Activated CD4-positive, alpha-beta memory T cell treated with anti-CD3 and anti-CD28 coated beads, Interleukin-2, amount 10 ng/mL, durations not matched to agents 7 days and 5 days (primary cell): ENCODE measurements around the gene CTAGE8. TPM values are rescaled to one million over a fixed set of nuclear protein-coding genes. Genes with fewer than 3 reads are reported as not detected.
"Not testable (repeated sequence)": the region's sequence is repeated elsewhere in the genome, so short reads cannot be mapped to it uniquely, and the experiment has no call there.

ENCODE experiments used
- CTCF ChIA-PET: fragments of 350-600 bp; sonication (Branson Sonifier 250); formaldehyde crosslinking; loops from one replicate; lab custom pipeline; 2021; ENCODE audit warnings: antibody characterized with exemption, inconsistent platforms; lab: Charles Lee
- POLR2A ChIA-PET: fragments of 350-600 bp; sonication (Branson Sonifier 250); formaldehyde crosslinking; loops from one replicate; lab custom pipeline; 2021; ENCODE audit warnings: antibody characterized with exemption; lab: Charles Lee
- DNase-seq: peaks from one replicate; pipeline ENCODE4 v3.0.0-alpha.2; 2020
- H3K27ac Mint-ChIP-seq: one replicate; pipeline ENCODE4 v1.8.0; 2021; ENCODE audit warnings: mild to moderate bottlenecking, mixed read lengths
- H3K27me3 Mint-ChIP-seq: one replicate; pipeline ENCODE4 v1.8.0; 2021; ENCODE audit warnings: mixed read lengths
- H3K36me3 Mint-ChIP-seq: one replicate; pipeline ENCODE4 v1.8.0; 2021; ENCODE audit warnings: low read depth, mixed read lengths
- H3K4me1 Mint-ChIP-seq: one replicate; pipeline ENCODE4 v1.8.0; 2021; ENCODE audit warnings: mixed read lengths
- H3K4me3 Mint-ChIP-seq: one replicate; pipeline ENCODE4 v1.8.0; 2021; ENCODE audit warnings: mild to moderate bottlenecking, mixed read lengths
- H3K9me3 Mint-ChIP-seq: one replicate; pipeline ENCODE4 v1.8.0; 2021; ENCODE audit warnings: mixed read lengths
- total RNA-seq, 2 experiments: library from RNA; stranded (reverse); gene quantifications; one replicate each; pipeline ENCODE4 v1.2.3, GENCODE V29; 2021

The CTAGE8 gene
- total RNA-seq, 2 experiments from 2014 or later: 1.4 TPM; not detected in 1

DNA sequence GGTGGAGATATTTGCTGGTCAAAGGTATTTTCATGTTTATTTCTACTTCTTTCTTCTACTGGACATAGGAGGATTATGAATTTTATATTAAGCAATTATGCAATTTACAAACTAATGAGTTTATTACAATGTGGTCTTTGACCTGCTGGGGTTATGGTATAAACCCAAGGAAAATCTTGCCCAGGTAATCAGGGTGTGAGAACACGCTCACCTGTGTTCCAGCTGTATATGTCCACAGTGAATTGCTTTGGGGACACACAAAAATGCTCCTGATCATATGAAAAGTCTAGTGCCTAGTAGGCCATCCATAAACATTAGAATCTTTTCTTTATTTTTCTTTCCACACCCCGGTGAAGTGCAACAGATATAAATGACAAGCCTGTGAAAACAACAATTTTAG is 29.7 kb downstream of the CTAGE8 start, which contains the start of gene OR2A42:
Gene OR2A42 (minus strand): TSS at position 241 of the 400 bp plus-strand sequence. CDS start 6,762 bp downstream, outside the sequence.
- H3K27ac Mint-ChIP-seq, H3K36me3 Mint-ChIP-seq, DNase-seq, POLR2A ChIA-PET, H3K4me3 Mint-ChIP-seq, CTCF ChIA-PET, H3K4me1 Mint-ChIP-seq, H3K27me3 Mint-ChIP-seq, H3K9me3 Mint-ChIP-seq: not testable (repeated sequence)

DNA sequence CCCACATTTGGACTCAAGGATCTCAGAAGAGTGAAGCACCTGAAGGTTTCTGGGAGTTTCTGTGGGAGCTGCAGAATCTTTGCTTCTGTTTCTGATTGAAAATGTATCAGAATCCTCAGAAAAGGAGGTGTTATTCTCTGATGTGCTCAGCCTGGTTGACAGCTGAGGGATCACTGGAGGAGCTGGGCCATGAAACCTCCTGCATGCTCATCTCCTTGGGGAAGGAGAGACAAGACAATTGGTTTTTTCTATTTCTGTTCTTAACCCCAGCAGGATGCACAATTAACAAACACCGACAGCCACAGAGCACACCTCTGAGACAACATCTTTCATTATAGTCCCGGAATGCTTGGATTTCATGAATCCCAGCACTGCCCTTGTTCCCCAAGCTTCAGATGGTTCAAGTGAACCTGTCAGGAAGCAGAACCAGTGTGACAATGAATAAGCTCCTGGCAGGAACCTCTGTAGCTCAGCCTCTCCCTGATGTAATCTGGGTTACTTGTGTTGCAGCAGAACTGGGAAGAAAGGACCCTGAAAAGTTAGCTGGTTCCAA is 30.5 kb downstream of the CTAGE8 start:
- CTCF ChIA-PET, H3K27ac Mint-ChIP-seq, H3K36me3 Mint-ChIP-seq, DNase-seq, POLR2A ChIA-PET, H3K9me3 Mint-ChIP-seq, H3K4me3 Mint-ChIP-seq, H3K4me1 Mint-ChIP-seq, H3K27me3 Mint-ChIP-seq: not testable (repeated sequence)

DNA sequence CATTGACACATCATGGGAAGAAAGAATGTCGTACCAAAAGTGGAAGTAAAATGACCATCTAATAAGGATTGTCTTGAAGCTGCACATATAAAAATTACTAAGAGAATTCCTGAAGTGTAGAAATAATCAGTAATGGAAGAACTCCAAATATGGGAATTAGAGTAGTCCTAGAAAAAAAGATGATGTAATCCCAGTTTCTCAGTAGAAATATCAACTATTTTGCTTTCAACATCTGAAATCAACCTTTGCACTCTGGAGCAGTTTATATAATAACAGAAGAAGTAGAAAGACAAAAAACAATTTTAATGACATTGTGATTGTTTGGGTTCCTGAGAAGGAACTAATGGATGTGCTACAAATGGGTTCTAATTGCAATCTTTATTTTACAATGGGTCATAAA is 36.0 kb downstream of the CTAGE8 start:
- DNase-seq, H3K27me3 Mint-ChIP-seq, H3K27ac Mint-ChIP-seq, POLR2A ChIA-PET, CTCF ChIA-PET, H3K4me3 Mint-ChIP-seq, H3K36me3 Mint-ChIP-seq, H3K9me3 Mint-ChIP-seq, H3K4me1 Mint-ChIP-seq: not testable (repeated sequence)

DNA sequence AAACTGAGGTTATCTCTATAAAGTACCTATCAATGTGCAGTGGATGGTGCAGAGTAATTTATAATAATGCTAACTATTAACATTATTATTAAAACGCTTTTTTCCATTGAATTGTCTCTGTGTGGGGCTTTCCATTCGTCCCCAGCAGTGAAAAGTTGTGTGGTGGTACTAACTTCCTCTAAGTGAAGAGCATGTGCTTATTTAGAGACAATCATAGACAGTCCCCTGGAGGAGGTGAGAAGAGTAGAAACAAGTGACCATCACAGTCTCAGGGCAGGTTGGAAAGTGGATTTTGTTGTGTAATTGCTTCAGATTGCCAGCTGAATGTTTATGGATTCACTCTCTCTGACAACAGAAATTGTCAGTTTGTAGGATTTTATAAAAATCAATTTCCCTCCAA is 38.1 kb downstream of the CTAGE8 start:
- not testable (repeated sequence) for H3K27me3 Mint-ChIP-seq

DNA sequence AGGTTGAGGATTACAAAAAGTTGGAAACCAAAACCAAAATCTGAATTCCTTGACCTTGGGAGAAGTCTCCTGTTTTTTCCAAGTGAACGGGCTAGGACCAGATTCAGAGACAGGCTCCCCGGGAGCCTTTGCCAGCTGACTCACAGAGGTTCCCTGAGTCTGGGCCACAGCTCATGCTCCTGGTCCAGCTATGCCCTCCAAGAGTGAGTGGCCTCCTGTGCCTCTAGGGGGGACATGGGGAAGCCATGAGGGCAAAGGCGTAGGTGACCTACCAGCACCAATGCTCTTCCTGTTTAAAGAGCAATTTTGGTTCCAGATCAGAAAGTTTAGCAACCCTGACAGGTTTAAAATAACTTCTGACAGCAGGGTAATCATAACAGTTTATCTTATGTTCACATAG is 40.3 kb downstream of the CTAGE8 start:
- H3K27me3 Mint-ChIP-seq, H3K36me3 Mint-ChIP-seq, H3K4me3 Mint-ChIP-seq, H3K27ac Mint-ChIP-seq, H3K4me1 Mint-ChIP-seq, DNase-seq, POLR2A ChIA-PET, CTCF ChIA-PET, H3K9me3 Mint-ChIP-seq: not testable (repeated sequence)

More for the DNA sequence above, 38.1 kb downstream of the CTAGE8 start:
- H3K9me3 Mint-ChIP-seq, POLR2A ChIA-PET, H3K4me1 Mint-ChIP-seq, H3K27ac Mint-ChIP-seq, CTCF ChIA-PET, H3K4me3 Mint-ChIP-seq, H3K36me3 Mint-ChIP-seq, DNase-seq: not testable (repeated sequence)

DNA sequence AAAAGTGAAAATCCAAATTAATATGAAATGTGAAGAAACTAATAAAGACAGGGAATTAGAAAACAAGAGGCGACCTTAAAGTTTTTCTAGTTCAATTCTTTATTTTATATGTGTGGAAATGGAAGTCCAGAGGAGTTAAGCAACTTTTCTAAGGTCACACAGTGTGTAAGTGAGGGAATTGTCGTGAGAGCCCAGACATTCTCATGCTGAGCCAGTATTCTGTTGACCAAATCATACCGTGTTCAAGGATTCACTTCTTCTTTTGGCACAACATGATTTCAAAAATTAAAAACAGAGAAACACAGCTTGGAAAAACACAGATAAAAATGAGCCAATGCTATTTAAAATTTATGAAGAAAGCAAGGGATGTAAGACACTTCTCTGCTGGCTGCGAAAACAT is 42.2 kb downstream of the CTAGE8 start:
- H3K4me1 Mint-ChIP-seq, H3K9me3 Mint-ChIP-seq, H3K27ac Mint-ChIP-seq, POLR2A ChIA-PET, DNase-seq, CTCF ChIA-PET, H3K36me3 Mint-ChIP-seq, H3K4me3 Mint-ChIP-seq, H3K27me3 Mint-ChIP-seq: not testable (repeated sequence)

DNA sequence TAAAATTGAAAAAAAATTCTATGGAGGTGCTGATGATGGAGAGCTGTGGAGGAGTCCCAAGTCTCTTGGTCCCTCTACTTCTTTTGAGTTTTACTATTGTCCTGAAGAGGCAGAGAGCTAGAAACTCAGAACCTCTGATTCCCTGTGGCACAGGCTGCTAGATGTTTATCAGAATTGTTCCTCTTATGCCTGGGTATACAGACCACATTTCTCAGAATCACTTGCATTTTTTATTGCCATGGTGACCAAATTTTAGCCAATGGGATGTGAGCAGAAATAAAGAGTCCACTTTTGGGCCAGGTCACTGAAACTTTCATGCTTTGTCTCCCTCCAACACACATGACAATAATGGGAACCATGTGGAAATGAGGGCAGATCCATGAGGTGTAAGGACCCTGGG is 45.4 kb downstream of the CTAGE8 start:
- POLR2A ChIA-PET, CTCF ChIA-PET, DNase-seq: not testable (repeated sequence)

DNA sequence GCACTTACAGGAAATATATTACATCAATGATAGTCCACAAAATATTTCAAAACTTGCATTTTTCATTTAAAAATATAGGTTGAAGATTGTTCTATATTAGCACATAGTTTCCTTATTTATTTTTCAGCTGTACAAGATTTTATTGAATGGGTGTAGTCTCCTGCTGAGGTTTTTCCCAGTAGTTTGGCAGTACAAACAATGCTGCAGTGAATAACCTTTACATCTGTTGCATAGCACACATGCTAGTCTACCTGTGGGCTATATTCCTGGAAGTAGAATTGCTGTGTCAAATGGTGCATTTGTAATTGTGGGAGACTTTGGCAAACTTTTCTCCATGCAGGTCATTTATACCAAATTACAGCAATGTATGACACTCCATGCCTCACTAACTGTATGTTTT is 48.6 kb downstream of the CTAGE8 start:
- DNase-seq, H3K27me3 Mint-ChIP-seq, H3K4me3 Mint-ChIP-seq, CTCF ChIA-PET, H3K27ac Mint-ChIP-seq, H3K9me3 Mint-ChIP-seq, POLR2A ChIA-PET, H3K4me1 Mint-ChIP-seq, H3K36me3 Mint-ChIP-seq: not testable (repeated sequence)

More for the DNA sequence above, 45.4 kb downstream of the CTAGE8 start:
- not testable (repeated sequence) for H3K27me3 Mint-ChIP-seq, H3K4me1 Mint-ChIP-seq, H3K4me3 Mint-ChIP-seq, H3K36me3 Mint-ChIP-seq, H3K9me3 Mint-ChIP-seq, H3K27ac Mint-ChIP-seq

DNA sequence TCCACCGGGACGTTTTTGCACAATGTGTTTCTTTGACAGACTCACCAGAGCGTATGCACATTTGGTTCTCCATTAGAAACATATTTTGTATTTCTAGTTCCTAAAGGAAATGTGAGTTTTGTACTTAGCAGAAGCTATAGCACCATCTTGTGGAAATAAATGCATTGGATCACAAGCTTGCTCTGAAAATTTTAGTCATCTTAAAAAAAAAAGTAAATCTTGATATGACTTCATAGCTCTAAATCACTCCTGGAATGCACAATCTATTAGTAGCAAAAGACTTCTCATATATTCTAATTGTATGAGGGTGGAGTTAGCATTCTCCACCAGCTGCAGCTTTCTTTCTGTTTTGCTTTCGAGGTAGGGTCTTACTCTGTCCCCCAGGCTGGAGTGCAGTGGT is 49.9 kb downstream of the CTAGE8 start:
- POLR2A ChIA-PET, H3K4me3 Mint-ChIP-seq, H3K27ac Mint-ChIP-seq, H3K36me3 Mint-ChIP-seq, H3K4me1 Mint-ChIP-seq, H3K9me3 Mint-ChIP-seq, CTCF ChIA-PET, H3K27me3 Mint-ChIP-seq, DNase-seq: not testable (repeated sequence)

DNA sequence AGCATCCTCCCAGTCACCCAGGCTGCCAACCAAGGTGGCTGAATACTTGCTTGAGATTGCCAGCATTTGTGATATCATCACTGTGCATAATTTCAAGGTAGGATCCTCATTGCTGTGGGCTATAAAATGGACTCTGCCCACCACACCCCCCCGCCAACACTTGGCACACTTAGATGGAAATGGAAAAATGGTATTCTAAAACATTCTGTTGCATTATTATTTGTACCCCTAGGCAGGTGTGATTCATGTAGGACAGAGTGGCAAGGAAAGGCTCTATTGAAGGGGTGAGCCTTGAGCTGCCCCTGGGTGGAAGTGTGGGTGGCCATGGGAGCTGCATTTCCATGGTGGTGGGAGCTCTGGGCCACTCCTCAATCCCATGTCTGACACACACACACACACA is 50.5 kb downstream of the CTAGE8 start:
- H3K27me3 Mint-ChIP-seq, H3K27ac Mint-ChIP-seq, H3K4me3 Mint-ChIP-seq, POLR2A ChIA-PET, H3K9me3 Mint-ChIP-seq, DNase-seq, H3K4me1 Mint-ChIP-seq, CTCF ChIA-PET, H3K36me3 Mint-ChIP-seq: not testable (repeated sequence)

DNA sequence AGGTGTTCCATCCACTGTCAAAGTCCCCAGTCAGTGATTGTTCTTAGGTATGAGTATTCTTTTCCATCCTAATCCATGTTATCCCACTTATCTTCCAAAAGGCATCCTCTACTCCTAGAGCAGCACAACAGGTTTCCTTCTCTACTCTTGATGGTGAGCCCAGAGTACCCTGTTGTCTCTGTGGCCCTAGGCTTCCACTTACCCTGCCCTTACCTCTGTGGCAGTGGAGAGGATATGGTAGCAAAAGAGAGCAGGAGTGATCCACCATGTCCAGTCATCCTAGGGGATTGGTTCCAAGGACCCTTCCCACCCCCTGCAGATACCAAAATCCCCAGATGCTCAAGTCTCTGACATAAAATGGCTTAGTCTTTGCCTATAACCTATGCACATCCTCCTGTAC is 51.9 kb downstream of the CTAGE8 start:
- H3K4me3 Mint-ChIP-seq, H3K36me3 Mint-ChIP-seq, DNase-seq, CTCF ChIA-PET, H3K27me3 Mint-ChIP-seq, POLR2A ChIA-PET, H3K9me3 Mint-ChIP-seq, H3K27ac Mint-ChIP-seq, H3K4me1 Mint-ChIP-seq: not testable (repeated sequence)

Other genes with a start within 250 kb of the CTAGE8 start
- gene OR2A5, start 220.3 kb downstream of the CTAGE8 start, total RNA-seq: not detected
- not detected for gene OR2A25, start 199.5 kb downstream of the CTAGE8 start, total RNA-seq
- not detected for gene OR2A12, start 183.0 kb downstream of the CTAGE8 start, total RNA-seq
- not detected for gene OR2A2, start 159.7 kb downstream of the CTAGE8 start, total RNA-seq
- not detected for gene OR2A14, start 146.1 kb downstream of the CTAGE8 start, total RNA-seq
- gene CTAGE4, start 85.8 kb downstream of the CTAGE8 start, total RNA-seq: 1 to 10 TPM; 3.4 to 5.3 TPM
- 1 to 10 TPM; 6.0 to 6.2 TPM for gene ARHGEF35, start 73.5 kb downstream of the CTAGE8 start, total RNA-seq
- not detected for gene OR2A42, start 29.7 kb downstream of the CTAGE8 start, total RNA-seq
- 1 to 10 TPM; 3.0 to 3.2 TPM for gene OR2A7, start 4.5 kb downstream of the CTAGE8 start, total RNA-seq
- gene OR2A1, start 43.1 kb upstream of the CTAGE8 start, total RNA-seq: under 1 TPM in 1 of 2 experiments, not detected in 1; 0.05 TPM
- gene ARHGEF5, start 86.1 kb upstream of the CTAGE8 start, total RNA-seq: 10 to 100 TPM; 10.4 to 11.1 TPM
- not detected for gene NOBOX, start 134.4 kb upstream of the CTAGE8 start, total RNA-seq